H9 (cell line): ENCODE data around the gene MAPK8IP3. TPM values are rescaled to one million over a fixed set of nuclear protein-coding genes. Genes with fewer than 3 reads are reported as not detected.
A peak's percentile ranks its signal among the peaks of the same experiment; 100 is the strongest.

Experiments
- DNase-seq: peaks from one replicate; pipeline ENCODE4 v3.0.0-alpha.2; 2017
- H2AFZ ChIP-seq: one replicate; pipeline ENCODE4 v1.6.1; 2013; ENCODE audit warnings: mild to moderate bottlenecking, low read length, control low read depth, moderate library complexity
- H2AK5ac ChIP-seq: 2 replicates; pipeline ENCODE4 v1.6.1; 2013; ENCODE audit warnings: low read length, control low read depth, mixed read lengths; ENCODE audit not compliant: insufficient read length
- H2BK120ac ChIP-seq: one replicate; pipeline ENCODE4 v1.6.1; 2013; ENCODE audit warnings: low read depth, mild to moderate bottlenecking, low read length, control low read depth, inconsistent platforms; ENCODE audit not compliant: poor library complexity, severe bottlenecking
- H2BK12ac ChIP-seq: 2 replicates; pipeline ENCODE4 v1.6.1; 2013; ENCODE audit warnings: low read length, control low read depth, mixed read lengths, low read depth; ENCODE audit not compliant: insufficient read length
- H2BK15ac ChIP-seq: 2 replicates; pipeline ENCODE4 v1.6.1; 2013; ENCODE audit warnings: low read depth, low read length, control low read depth
- H2BK20ac ChIP-seq: one replicate; pipeline ENCODE4 v1.6.1; 2013; ENCODE audit warnings: low read depth, mild to moderate bottlenecking, low read length, control low read depth, inconsistent platforms; ENCODE audit not compliant: poor library complexity, severe bottlenecking
- H2BK5ac ChIP-seq: 2 replicates; pipeline ENCODE4 v1.6.1; 2013; ENCODE audit warnings: low read length, control low read depth, mixed read lengths; ENCODE audit not compliant: insufficient read length
- H3K14ac ChIP-seq: 2 replicates; pipeline ENCODE4 v1.6.1; 2013; ENCODE audit warnings: low read length, control low read depth; ENCODE audit not compliant: insufficient read depth
- H3K18ac ChIP-seq: 2 replicates; pipeline ENCODE4 v1.6.1; 2013; ENCODE audit warnings: low read depth, mild to moderate bottlenecking, mixed read lengths, low read length, control low read depth; ENCODE audit not compliant: insufficient read length
- H3K23ac ChIP-seq: 2 replicates; pipeline ENCODE4 v1.6.1; 2013; ENCODE audit warnings: low read length, control low read depth, mixed read lengths, low read depth; ENCODE audit not compliant: insufficient read length
- H3K23me2 ChIP-seq: 2 replicates; pipeline ENCODE4 v1.6.1; 2013; ENCODE audit warnings: low read depth, mild to moderate bottlenecking, mixed read lengths, low read length, control low read depth; ENCODE audit not compliant: insufficient read length, poor library complexity, severe bottlenecking
- H3K27ac ChIP-seq: 2 replicates; pipeline ENCODE4 v1.5.1; 2013; ENCODE audit warnings: low read length, control low read depth, mixed read lengths, low read depth; ENCODE audit not compliant: insufficient read length
- H3K27me3 ChIP-seq: 2 replicates; pipeline ENCODE4 v1.6.1; 2013; ENCODE audit warnings: low read length, control low read depth, inconsistent platforms; ENCODE audit not compliant: insufficient read depth
- H3K4ac ChIP-seq: 2 replicates; pipeline ENCODE4 v1.6.1; 2013; ENCODE audit warnings: low read depth, mild to moderate bottlenecking, control low read depth, inconsistent platforms, low read length, moderate library complexity
- H3K4me1 ChIP-seq: 2 replicates; pipeline ENCODE4 v1.6.1; 2013; ENCODE audit warnings: low read length, control low read depth, inconsistent platforms; ENCODE audit not compliant: insufficient read depth
- H3K4me2 ChIP-seq: 2 replicates; pipeline ENCODE4 v1.6.1; 2013; ENCODE audit warnings: low read length, control low read depth, mixed read lengths; ENCODE audit not compliant: insufficient read length, insufficient read depth
- H3K56ac ChIP-seq: 2 replicates; pipeline ENCODE4 v1.6.1; 2013; ENCODE audit warnings: low read depth, mild to moderate bottlenecking, mixed read lengths, low read length, control low read depth; ENCODE audit not compliant: insufficient read length
- H3K79me1 ChIP-seq: 2 replicates; pipeline ENCODE4 v1.6.1; 2013; ENCODE audit warnings: low read depth, mild to moderate bottlenecking, moderate library complexity, low read length, control low read depth, inconsistent platforms; ENCODE audit not compliant: insufficient read depth, poor library complexity, severe bottlenecking
- H3K79me2 ChIP-seq: 2 replicates; pipeline ENCODE4 v1.6.1; 2013; ENCODE audit warnings: low read length, control low read depth, inconsistent platforms; ENCODE audit not compliant: insufficient read depth
- H3K9ac ChIP-seq: 2 replicates; pipeline ENCODE4 v1.6.1; 2013; ENCODE audit warnings: low read length, control low read depth, mixed read lengths; ENCODE audit not compliant: insufficient read length; ENCODE audit errors: extremely low read depth
- H3K9me3 ChIP-seq: one replicate; pipeline ENCODE4 v1.6.1; 2013; ENCODE audit warnings: low read depth, low read length, inconsistent platforms; ENCODE audit not compliant: control insufficient read depth
- H3T11ph ChIP-seq: one replicate; pipeline ENCODE4 v1.6.1; 2013; ENCODE audit warnings: mild to moderate bottlenecking, low read length, control low read depth, inconsistent platforms
- H4K20me1 ChIP-seq: one replicate; pipeline ENCODE4 v1.6.1; 2013; ENCODE audit not compliant: control insufficient read depth, insufficient read length, insufficient read depth
- H4K5ac ChIP-seq: 2 replicates; pipeline ENCODE4 v1.6.1; 2013; ENCODE audit warnings: low read depth, mild to moderate bottlenecking, mixed read lengths, low read length, control low read depth; ENCODE audit not compliant: insufficient read length
- H4K8ac ChIP-seq: replicated peaks from 2 replicates; pipeline ENCODE4 v1.6.1; 2013; ENCODE audit warnings: low read length, control low read depth, mixed read lengths, low read depth; ENCODE audit not compliant: insufficient read length
- H4K91ac ChIP-seq: 2 replicates; pipeline ENCODE4 v1.6.1; 2013; ENCODE audit warnings: low read depth, mild to moderate bottlenecking, moderate library complexity, mixed read lengths, low read length, control low read depth; ENCODE audit not compliant: insufficient read length
- H3K27ac Mint-ChIP-seq, 3 experiments: 2 replicates in 2 of 3; 3 replicates in 1 of 3; pipeline ENCODE4 v1.8.0; 2020 to 2021; ENCODE audit warnings: mixed read lengths in 3 of 3, mild to moderate bottlenecking in 1 of 3, moderate library complexity in 1 of 3
- H3K27me3 Mint-ChIP-seq: 2 replicates; pipeline ENCODE4 v1.8.0; 2021; ENCODE audit warnings: low read depth, mild to moderate bottlenecking, moderate library complexity, mixed read lengths
- H3K36me3 Mint-ChIP-seq, 3 experiments: 2 replicates in 2 of 3; 3 replicates in 1 of 3; pipeline ENCODE4 v1.8.0; 2020 to 2021; ENCODE audit warnings: low read depth in 3 of 3, mixed read lengths in 3 of 3; ENCODE audit not compliant: insufficient read depth in 1 of 3
- H3K4me1 Mint-ChIP-seq, 2 experiments: 2 replicates each; pipeline ENCODE4 v1.8.0; 2020; ENCODE audit warnings: mixed read lengths in 2 of 2
- H3K4me3 Mint-ChIP-seq, 2 experiments: 2 replicates in 1 of 2; 3 replicates in 1 of 2; pipeline ENCODE4 v1.8.0; 2020 to 2021; ENCODE audit warnings: mild to moderate bottlenecking in 2 of 2, mixed read lengths in 2 of 2, moderate library complexity in 1 of 2
- H3K9me3 Mint-ChIP-seq, 2 experiments: 2 replicates in 1 of 2; 3 replicates in 1 of 2; pipeline ENCODE4 v1.8.0; 2020; ENCODE audit warnings: mild to moderate bottlenecking in 2 of 2, mixed read lengths in 2 of 2, moderate library complexity in 1 of 2
- CTCF ChIP-seq: fragments of 200-600 bp; sonication (generic); conservative IDR thresholded peaks from 3 replicates; pipeline ENCODE4 v1.8.0; 2021; ENCODE audit warnings: antibody characterized with exemption, mild to moderate bottlenecking
- WGBS: extraction: QIAGEN DNeasy Blood & Tissue Kit; methylation state at CpG from one replicate; pipeline ENCODE4 v1.1.7; 2013; ENCODE audit warnings: missing lambda C conversion rate, low lambda C conversion rate, mixed read lengths; ENCODE audit not compliant: insufficient read length; ENCODE audit errors: extremely low coverage; 5-methylcytosine and 5-hydroxymethylcytosine counted together
- total RNA-seq: library from RNA; stranded (reverse); gene quantifications from 2 replicates; pipeline ENCODE4 v1.2.1, GENCODE V29; 2021

The MAPK8IP3 gene
- total RNA-seq, 1 experiment from 2014 or later: 51.3 TPM

GRCh38 chr16:1665829-1666228 lies 40.2 kb upstream of the MAPK8IP3 start:
- H3K36me3 Mint-ChIP-seq: peaks cover 22 to 91% (median 69%) of the 10 kb centered on the region in 3 experiments; a peak in 6 of 7 replicates
- DNase-seq: no peak

More at GRCh38 chr16:1665829-1666228, 40.2 kb upstream of the MAPK8IP3 start:
- H3K27ac Mint-ChIP-seq: peak overlapping the region in 1 of 3 experiments; percentile 27; a peak in 1 of 7 replicates
- no peaks in the 10 kb centered on the region for H3K4me1 Mint-ChIP-seq
- Histone ChIP-seq H2BK20ac (no peak overlapping the region), H3T11ph (no peak overlapping the region), H3K23me2 (no peaks in the 10 kb centered on the region), H4K5ac (no peak overlapping the region), H3K9me3 (no peaks in the 10 kb centered on the region), H4K8ac (no peak overlapping the region), H3K18ac (no peak overlapping the region), H4K20me1 (no peaks in the 10 kb centered on the region), H3K56ac (no peak overlapping the region), H2BK5ac (no peak overlapping the region), H3K9ac (no peak overlapping the region), H2AFZ (no peak overlapping the region), H3K79me1 (no peaks in the 10 kb centered on the region), H4K91ac (no peak overlapping the region), H3K4ac (no peak overlapping the region), H2BK12ac (no peak overlapping the region), H2BK120ac (no peak overlapping the region), H2BK15ac (no peak overlapping the region), H3K4me1 (no peaks in the 10 kb centered on the region), H3K4me2 (no peak overlapping the region), H3K27ac (no peak overlapping the region), H2AK5ac (no peak overlapping the region), H3K23ac (no peak overlapping the region), H3K14ac (no peak overlapping the region), H3K27me3 (no peaks in the 10 kb centered on the region), H3K79me2 (no peaks in the 10 kb centered on the region)
- no peaks in the 10 kb centered on the region for H3K27me3 Mint-ChIP-seq
- H3K4me3 Mint-ChIP-seq: no peak overlapping the region
- no CpG with 5 or more reads among the region's 15 CpGs for WGBS
- H3K9me3 Mint-ChIP-seq: no peaks in the 10 kb centered on the region; a peak in 1 of 5 replicates
- no peak for TF ChIP-seq CTCF
